NCI-H2171 (cell line): ENCODE results near the gene SLC31A1.
"Not testable (repeated sequence)": the region's sequence is repeated elsewhere in the genome, so short reads cannot be mapped to it uniquely, and the experiment has no call there.

Experiments
- DNase-seq: peaks from one replicate; lab custom pipeline; 2025; lab: John Stamatoyannopoulos, UW

SLC31A1 gene

GRCh38 chr9:113261917-113262671 is 40.8 kb downstream of the SLC31A1 start:
- DNase-seq: no peak

GRCh38 chr9:113266174-113266573 is 44.8 kb downstream of the SLC31A1 start:
- DNase-seq: no peak

- no peak for DNase-seq
Observed at GRCh38 chr9:113267911-113268566, 46.7 kb downstream of the SLC31A1 start.

GRCh38 chr9:113269355-113269754 is 48.0 kb downstream of the SLC31A1 start:
- DNase-seq: no peak

- no peak for DNase-seq
Observed at GRCh38 chr9:113269871-113270270, 48.5 kb downstream of the SLC31A1 start.

- peak; percentile 61 for DNase-seq
Observed at GRCh38 chr9:113274474-113275156, 53.3 kb downstream of the SLC31A1 start.

GRCh38 chr9:113275157-113276131 is 54.1 kb downstream of the SLC31A1 start, which contains the start of the genes CDC26 and PRPF4:
Gene CDC26 (minus strand): TSS chr9:113275572. CDS start chr9:113272507, 3,065 bp downstream.
Gene PRPF4 (plus strand): TSS chr9:113275658. CDS start chr9:113275744, 86 bp downstream.
- DNase-seq: peak; percentile 96

- no peak for DNase-seq
Observed at GRCh38 chr9:113278840-113279239, 57.5 kb downstream of the SLC31A1 start.

- DNase-seq: no peak
Observed at GRCh38 chr9:113281356-113281755, 60.0 kb downstream of the SLC31A1 start.

- DNase-seq: no peak
Observed at GRCh38 chr9:113289091-113289490, 67.7 kb downstream of the SLC31A1 start.

- no peak for DNase-seq
Observed at GRCh38 chr9:113290052-113290607, 68.8 kb downstream of the SLC31A1 start.

- no peak for DNase-seq
Observed at GRCh38 chr9:113293285-113293878, 72.0 kb downstream of the SLC31A1 start.

GRCh38 chr9:113296247-113296646 is 74.9 kb downstream of the SLC31A1 start:
- DNase-seq: not testable (repeated sequence)

GRCh38 chr9:113296796-113297558 is 75.6 kb downstream of the SLC31A1 start:
- DNase-seq: no peak

- DNase-seq: no peak
Observed at GRCh38 chr9:113298311-113298710, 77.0 kb downstream of the SLC31A1 start.

GRCh38 chr9:113298924-113299770 is 77.8 kb downstream of the SLC31A1 start:
- DNase-seq: peak; percentile 62

- DNase-seq: no peak
Observed at GRCh38 chr9:113299800-113300292, 78.5 kb downstream of the SLC31A1 start.

GRCh38 chr9:113301548-113301947 is 80.2 kb downstream of the SLC31A1 start:
- no peak for DNase-seq
